GM18505 (cell line): ENCODE measurements around the gene POC1A.
"Not testable (repeated sequence)": the region's sequence is repeated elsewhere in the genome, so short reads cannot be mapped to it uniquely, and the experiment has no call there.

Source experiments
- ATAC-seq: cut with Tn5 transposase; IDR thresholded peaks from one replicate; pipeline ENCODE4 v1.9.1; 2021; ENCODE audit not compliant: unreplicated experiment
- POLR2A ChIP-seq: IDR thresholded peaks from 4 replicates; pipeline ENCODE4 v1.6.1; 2011; ENCODE audit warnings: borderline replicate concordance; ENCODE audit not compliant: insufficient read depth, insufficient read length; ENCODE audit errors: extremely low read depth

POC1A gene

DNA sequence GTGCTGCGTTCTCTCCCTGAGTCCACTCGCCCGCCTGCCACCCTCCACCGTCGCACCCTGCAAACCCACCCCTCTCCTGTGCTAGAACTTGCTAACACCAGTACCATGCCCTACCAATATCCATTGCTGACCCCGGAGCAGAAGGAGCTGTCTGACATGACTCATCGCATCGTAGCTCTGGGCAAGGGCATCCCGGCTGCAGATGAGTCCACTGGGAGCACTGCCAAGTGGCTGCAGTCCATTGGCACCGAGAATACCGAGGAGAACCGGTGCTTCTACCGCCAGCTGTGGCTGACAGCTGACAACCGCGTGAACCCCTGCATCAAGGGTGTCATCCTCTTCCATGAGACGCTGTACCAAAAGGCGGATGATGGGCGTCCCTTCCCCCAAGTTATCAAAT, 38.8 kb upstream of the POC1A start:
- no peak for ATAC-seq

DNA sequence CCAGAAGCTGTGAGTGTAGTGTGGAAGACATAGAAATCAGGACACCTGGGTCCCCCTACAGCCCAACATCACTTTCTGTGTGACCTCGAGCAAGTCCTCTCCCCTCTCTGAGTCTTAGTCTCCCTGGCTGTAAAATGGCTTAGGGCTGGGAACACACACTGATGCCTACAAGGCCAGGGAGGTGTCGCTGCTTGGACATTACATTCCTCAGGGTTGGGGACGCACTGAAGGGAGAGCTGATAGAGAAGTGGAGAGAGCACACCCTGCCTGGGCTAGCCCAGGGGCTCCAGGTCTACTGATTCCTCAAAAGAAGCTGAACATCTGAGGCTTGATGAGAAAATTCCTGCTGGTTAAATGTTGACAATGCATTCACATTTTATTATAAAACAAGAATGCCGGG, 37.4 kb upstream of the POC1A start:
- TF ChIP-seq POLR2A: no peak
- no peak for ATAC-seq

More for the DNA sequence above, 38.8 kb upstream of the POC1A start:
- TF ChIP-seq POLR2A: no peak

DNA sequence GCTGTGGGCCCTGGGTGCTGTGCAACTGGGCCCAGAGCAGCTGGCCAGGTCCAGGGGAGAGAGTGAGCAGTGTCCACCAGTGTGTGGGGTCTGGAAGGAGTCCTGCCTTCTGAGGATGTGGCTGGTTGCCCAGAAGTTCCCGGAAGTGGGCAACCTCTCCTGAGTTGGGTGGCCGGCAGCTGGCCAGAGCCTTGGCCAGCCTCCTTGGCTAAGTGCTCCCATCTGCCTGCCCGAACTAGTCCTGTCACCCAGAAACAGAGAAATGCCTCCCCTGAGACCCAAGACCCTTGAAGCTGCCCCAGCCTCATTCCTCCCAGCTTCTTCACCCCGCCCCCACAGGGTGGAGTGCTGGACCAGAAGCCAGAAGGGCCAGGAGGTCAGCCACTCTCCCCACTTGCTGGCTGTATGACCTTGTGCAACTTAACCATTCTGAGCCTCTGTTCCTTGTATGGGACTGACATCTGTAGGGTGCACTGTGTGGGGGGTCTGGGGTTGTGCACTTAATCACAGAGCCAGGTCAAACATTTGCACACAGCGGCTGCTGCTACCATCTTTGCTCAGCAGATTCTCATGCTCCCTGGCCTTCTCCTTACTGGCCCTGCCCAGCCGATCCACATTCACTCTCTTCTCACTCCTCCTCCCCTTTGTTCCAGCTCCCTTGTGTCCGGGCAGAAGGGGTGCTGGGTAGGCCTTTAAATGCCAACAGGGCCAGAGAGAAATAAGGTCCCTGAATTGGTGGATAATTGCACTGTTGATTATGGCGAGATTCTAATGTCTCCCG, 36.3 kb upstream of the POC1A start:
- ATAC-seq: no peak
- no peak for TF ChIP-seq POLR2A

DNA sequence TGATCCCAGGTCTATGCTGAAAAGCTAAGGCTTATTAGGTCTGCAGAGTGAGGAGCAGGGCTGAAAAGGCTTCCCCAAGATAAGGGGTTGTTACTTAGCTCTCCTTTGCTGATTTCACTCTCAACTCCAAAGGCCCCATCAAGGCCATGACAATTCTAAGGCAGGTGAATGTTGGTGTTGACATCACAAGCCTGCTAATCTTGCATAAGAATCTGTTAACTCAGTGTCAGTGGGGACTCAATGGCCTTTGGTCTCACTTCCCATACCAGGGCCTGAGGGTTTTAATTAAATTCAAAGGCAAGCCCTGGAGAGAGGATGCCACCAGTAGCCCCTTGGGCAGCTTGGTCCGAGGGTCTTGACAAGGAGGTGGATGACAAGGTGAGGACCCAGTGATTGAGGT, 34.3 kb upstream of the POC1A start:
- ATAC-seq: no peak
- no peak for TF ChIP-seq POLR2A

DNA sequence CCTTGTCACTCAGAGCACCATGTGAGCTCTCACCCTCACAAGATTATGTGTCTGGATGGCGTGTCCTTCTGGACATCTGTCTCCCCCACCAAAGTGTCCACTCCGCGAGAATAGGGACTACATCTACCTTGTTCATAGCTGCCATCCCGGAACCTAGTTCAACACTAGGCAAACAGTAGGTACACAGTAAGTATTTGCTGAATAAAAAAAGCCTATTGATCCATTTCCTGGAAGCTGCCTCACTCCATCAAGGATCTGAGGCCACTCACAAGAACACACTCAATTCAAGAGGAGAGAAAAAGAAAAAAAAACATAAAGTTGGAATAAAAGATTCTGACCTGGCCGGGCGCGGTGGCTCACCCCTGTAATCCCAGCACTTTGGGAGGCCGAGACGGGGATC, 32.5 kb upstream of the POC1A start:
- TF ChIP-seq POLR2A: no peak
- ATAC-seq: no peak

DNA sequence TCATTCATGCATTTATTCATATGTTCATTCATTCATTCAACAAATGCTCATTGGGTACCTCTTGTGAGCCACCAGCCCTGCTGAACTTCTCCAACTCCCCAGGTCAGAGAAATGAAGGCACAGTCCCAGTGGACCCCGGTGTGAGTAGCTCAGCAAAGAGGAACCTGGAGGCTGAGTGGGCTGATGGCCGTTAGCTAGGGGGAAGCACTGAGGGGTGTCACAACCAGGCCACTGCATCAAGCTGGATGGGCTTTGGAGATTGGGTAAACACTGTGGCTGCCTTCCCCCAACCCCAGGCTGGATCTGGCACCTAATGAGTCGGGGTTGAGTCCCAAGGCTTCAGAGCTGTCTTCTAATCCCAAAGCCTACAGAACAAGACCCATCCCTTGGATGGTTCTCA, 31.6 kb upstream of the POC1A start:
- no peak for TF ChIP-seq POLR2A
- ATAC-seq: no peak

DNA sequence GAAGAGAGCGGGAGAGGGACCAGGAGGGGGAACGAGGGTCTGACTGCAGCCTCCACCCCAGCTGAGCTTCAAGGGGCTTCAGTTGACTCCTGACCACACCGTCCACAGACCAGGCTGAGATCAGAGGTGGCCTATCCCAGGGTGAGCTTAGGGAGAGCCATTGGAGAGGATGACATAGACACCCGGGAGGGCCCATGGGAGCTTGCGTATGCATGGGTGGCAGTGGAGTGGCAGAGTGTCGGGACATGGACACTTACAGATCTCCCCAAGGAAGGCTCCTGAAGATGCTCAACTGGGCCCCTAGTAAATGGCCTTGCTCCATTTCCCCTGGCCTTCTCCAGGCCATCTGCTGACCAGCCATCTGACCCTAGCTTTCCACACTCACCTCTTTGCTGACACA, 31.1 kb upstream of the POC1A start:
- TF ChIP-seq POLR2A: no peak
- ATAC-seq: no peak

DNA sequence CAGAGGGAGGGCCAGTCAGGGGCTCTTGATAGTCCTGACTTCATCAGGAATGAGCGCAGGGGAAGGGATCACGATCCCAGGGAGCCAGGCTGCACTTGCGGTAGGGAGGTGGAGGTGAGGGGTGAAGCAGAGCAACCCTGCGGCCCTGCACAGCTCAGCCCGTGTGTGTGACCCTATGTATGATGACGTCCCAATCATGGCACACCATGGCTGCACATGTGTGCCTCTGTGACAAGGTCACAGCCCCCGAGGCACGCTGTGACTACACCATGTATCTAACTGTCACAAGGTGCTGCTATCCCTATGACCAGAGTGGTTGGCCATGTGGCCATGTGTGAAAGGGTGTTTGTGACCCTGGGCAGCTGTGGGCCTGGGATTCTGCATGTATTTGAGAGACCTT, 30.5 kb upstream of the POC1A start:
- no peak for ATAC-seq
- no peak for TF ChIP-seq POLR2A

DNA sequence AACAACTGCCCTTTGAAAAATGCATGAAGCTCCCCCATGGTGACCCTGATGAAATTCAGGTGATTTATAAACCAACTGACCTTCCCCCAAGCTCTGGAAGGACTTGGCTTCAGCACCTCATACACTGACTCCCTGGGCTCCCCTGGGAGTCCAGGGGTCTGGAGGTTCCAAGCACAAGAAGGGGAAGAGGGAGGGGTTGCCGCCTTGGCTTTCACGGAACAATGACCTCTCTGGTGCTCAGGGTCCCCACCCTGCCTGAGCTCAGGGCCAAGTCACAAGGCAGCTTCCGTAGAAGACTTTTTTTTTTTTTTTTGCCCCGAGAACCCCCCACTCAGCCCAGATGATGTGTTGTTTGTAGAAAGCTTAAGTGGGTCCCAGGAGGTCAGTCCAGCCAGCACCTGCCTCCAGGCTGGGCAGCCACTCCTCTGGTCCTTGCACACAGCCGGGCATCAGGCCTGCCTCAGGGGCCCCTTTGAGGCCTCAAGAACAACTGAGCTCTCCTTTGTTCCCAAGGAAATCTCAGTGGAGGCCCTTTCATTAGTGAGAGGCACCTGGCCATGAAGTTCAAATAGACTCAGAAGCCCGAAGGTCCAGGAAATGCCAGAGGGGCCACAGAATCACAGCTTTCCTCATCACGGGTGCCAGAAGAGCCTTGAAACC, 29.7 kb upstream of the POC1A start:
- TF ChIP-seq POLR2A: no peak

DNA sequence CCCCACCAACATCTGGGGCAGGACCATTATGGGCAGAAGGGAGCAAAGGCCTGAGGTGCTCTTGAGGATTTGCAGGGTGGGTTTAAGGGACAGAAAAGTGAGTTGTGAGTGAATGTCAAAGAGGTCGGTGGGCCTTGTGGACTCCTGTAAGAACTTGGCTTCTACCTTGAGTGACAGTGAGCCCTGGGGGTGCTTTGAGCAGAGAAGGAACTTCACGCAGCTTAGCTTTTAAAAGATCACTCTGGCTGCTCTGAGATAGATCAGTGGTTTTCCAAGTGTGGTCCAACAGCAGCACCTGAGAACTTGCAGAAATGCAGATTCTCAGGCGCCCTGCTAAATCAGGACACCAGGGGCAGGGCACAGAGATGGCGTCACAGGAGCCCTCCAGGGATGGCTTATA, 28.5 kb upstream of the POC1A start:
- no peak for TF ChIP-seq POLR2A
- ATAC-seq: no peak

More for the DNA sequence above, 29.7 kb upstream of the POC1A start:
- no peak for ATAC-seq

DNA sequence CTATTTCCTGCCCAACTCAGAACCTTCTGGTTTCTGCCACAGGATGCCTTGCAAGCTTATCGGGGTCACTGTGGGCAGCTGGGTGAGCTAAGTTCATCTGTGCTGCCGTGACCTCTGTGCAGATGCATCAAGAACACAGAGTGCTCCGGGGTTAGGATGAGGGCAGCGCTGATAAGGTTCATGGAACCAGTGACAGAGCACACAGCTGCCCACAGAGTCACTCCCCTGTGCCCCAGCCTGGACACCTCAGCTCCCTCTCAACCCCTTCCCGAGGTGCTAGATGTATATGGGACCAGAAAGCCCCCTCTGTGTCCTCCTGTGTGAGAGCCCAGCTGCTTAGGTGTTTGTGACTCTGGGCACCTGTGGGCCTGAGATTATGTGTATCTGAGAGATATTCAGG, 28.0 kb upstream of the POC1A start:
- no peak for TF ChIP-seq POLR2A
- ATAC-seq: no peak

DNA sequence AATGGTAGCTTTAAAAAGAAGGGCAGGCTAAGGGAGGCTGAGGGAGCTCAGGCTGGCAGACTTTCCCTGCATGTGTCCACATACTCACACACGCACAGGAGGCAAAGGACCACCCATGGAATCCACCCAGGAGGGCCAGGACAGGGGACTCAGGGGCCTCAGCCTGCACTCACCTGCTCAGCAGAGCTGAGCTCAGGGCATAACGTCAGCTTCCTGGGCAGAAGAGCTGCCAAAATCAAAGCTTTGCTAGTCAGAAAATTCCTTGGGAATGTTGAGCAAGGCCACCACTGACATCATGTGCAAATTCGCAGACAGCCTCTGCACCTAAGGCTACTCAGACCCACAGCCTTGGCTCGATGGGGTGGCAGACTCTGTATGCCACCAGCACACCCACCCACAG, 27.3 kb upstream of the POC1A start:
- TF ChIP-seq POLR2A: no peak
- ATAC-seq: no peak

DNA sequence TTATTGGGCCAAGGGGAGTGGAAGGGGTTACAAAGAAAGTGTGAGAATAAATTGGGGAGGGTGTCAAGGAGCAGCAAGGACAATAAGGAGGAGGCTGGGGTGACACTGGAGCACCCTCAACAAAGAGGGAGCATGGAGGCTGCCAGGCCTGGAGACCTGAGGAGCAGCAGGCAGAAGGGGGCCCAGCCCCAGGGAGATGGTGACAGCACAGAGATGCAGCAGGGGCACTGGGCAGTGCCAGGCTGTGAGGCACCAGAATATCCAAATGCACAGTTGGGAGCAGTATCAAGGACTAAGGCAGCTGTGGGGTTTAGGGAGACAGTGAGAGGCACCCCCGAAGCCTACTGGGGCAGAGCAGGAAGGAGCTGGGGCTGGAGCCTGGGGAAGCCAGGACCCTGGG, 24.3 kb upstream of the POC1A start:
- TF ChIP-seq POLR2A: no peak
- no peak for ATAC-seq

DNA sequence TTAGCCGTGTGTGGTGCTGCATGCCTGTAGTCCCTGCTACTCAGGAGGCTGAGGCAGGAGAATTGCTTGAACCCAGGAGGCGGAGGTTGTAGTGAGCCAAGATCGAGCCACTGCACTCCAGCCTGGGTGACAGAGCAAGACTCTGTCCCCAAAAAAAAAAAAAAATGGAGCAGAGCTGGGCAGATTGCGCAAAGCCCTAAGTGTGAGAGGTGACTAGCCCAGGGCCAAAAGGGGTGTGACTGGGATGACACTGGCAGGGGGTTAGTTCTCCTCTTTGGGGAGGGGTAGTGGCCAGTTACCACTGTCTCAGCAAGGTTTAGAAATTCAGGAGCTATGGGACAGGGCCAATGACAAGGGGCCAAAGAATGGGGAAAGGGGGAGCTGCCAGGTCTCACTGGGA, 23.9 kb upstream of the POC1A start:
- not testable (repeated sequence) for ATAC-seq
